Stomach (tissue), 9 donors: Measurements from ENCODE around the gene RRAGC. TPM values are rescaled to one million over a fixed set of nuclear protein-coding genes. Genes with fewer than 3 reads are reported as not detected.

ENCODE experiments used
- DNase-seq, 2 donors: peaks; one replicate each; pipeline versions ENCODE4 v3.0.0 to v3.0.0-alpha.2; 2013 to 2019
- H3K27ac ChIP-seq, 5 donors: fragments of 200-600 bp in 4 of 5; sonication (generic) in 4 of 5; one replicate each; pipeline ENCODE4 v1.5.1; 2013 to 2019; ENCODE audit warnings: mild to moderate bottlenecking in 1 of 5, moderate library complexity in 1 of 5
- H3K27me3 ChIP-seq, 3 donors: fragments of 200-600 bp; sonication (generic); one replicate each; pipeline ENCODE4 v1.5.1; 2017 to 2019; ENCODE audit warnings: mixed run types in 1 of 3
- H3K36me3 ChIP-seq, 4 donors: fragments of 200-600 bp; sonication (generic); 1 replicate in 3 of 4; 2 replicates in 1 of 4; pipeline ENCODE4 v1.5.1; 2016 to 2019
- H3K4me1 ChIP-seq, 4 donors: fragments of 200-600 bp; sonication (generic); one replicate each; pipeline ENCODE4 v1.5.1; 2016 to 2019
- H3K4me3 ChIP-seq, 4 donors: fragments of 200-600 bp; sonication (generic) in 3 of 4; one replicate each; pipeline ENCODE4 v1.5.1; 2016 to 2019; ENCODE audit warnings: mild to moderate bottlenecking in 1 of 4
- H3K9me3 ChIP-seq, 4 donors: fragments of 200-600 bp; sonication (generic); one replicate each; pipeline ENCODE4 v1.5.1; 2016 to 2019
- CTCF ChIP-seq, 7 experiments: fragments of 450-650 bp in 4 of 7; fragments of 200-600 bp in 3 of 7; sonication (generic) in 3 of 7; IDR thresholded peaks; one replicate each; pipeline ENCODE4 v1.5.1; 2016 to 2019; ENCODE audit warnings: antibody characterized with exemption in 7 of 7, control low read depth in 2 of 7, mild to moderate bottlenecking in 1 of 7
- EP300 ChIP-seq: sonication (generic); formaldehyde crosslinking; IDR thresholded peaks from one replicate; pipeline ENCODE4 v1.6.1; 2017; ENCODE audit warnings: antibody characterized with exemption
- POLR2A ChIP-seq, 4 donors: fragments of 450-650 bp; IDR thresholded peaks; one replicate each; pipeline ENCODE4 v1.6.1; 2016; ENCODE audit warnings: antibody characterized with exemption in 4 of 4, control low read depth in 2 of 4, mild to moderate bottlenecking in 1 of 4, moderate library complexity in 1 of 4
- POLR2AphosphoS5 ChIP-seq, 3 donors: sonication (generic); formaldehyde crosslinking; IDR thresholded peaks; one replicate each; pipeline ENCODE4 v1.6.1; 2016; ENCODE audit warnings: antibody characterized with exemption in 3 of 3
- WGBS, 5 donors: extraction: QIAGEN DNeasy Blood & Tissue Kit in 3 of 5; methylation state at CpG; one replicate each; pipeline versions ENCODE4 v1.1.5 to v1.1.7; 2013 to 2018; 5-methylcytosine and 5-hydroxymethylcytosine counted together
- intact Hi-C: fragments of 100-400 bp; cut with DNase I; formaldehyde crosslinking; loops from one replicate; pipeline ENCODE4 v1.15.1; 2023; ENCODE audit warnings: low total_unique reads
- polyA plus RNA-seq, 3 donors: library from polyadenylated mRNA; stranded (reverse); fragments of 200-250 nt; gene quantifications; one replicate each; pipeline ENCODE4 v1.2.3, GENCODE V29; 2013
- total RNA-seq, 5 donors: library from RNA; depleted of rRNA; stranded (reverse); fragments of >200 nt; gene quantifications; one replicate each; pipeline versions ENCODE4 v1.1.0 to v1.2.3, GENCODE V29; 2014 to 2016
- donor health status: healthy with polysubstance abuse.
- donor health status: Bipolar disorder and iron deficiency.
- donor health status: healthy.

RRAGC gene
- total and polyA plus RNA-seq, 8 donors, result 1.2 to 25.0 (median 11.2) TPM

DNA sequence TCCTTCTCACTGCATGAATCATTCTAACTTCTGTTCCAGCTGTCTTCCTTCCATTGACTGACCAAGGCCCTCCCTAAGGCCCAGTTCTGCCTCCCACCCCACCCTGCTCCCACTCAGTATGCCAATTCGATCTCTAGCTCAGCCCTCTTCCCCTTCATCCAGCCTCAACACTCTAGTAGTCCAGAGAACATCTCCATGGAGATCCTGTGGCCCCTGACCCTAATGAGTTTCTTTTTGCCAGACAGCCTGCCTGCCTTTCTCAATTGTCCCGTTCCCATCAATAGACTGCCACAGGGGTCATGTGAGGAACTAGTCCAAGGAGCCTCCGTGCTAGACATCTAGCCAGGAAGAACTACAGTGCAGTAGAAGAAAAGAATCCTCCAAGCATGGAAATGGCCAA, 26.4 kb downstream of the RRAGC start:
- intact Hi-C loops, result loop anchor here (10.0 kb wide), 1 partner anchor 808 kb away; no protein-coding TSS in a partner anchor

GRCh38 chr1:38832370-38832734, 27.2 kb downstream of the RRAGC start:
- no peak for DNase-seq
- TF ChIP-seq EP300, result no peak
- TF ChIP-seq POLR2A (IDR thresholded peaks at IDR 0.05), result no peak
- no peak for TF ChIP-seq CTCF (IDR thresholded peaks at IDR 0.05)
- TF ChIP-seq POLR2AphosphoS5 (IDR thresholded peaks at IDR 0.05), result no peak
- H3K36me3 ChIP-seq, result peaks cover 0 to 5% (median 4%) of the 10 kb centered on the region in 4 donors
- no peaks in the 10 kb centered on the region for H3K4me1 ChIP-seq
- no peak overlapping the region for H3K27ac ChIP-seq
- no peak overlapping the region for H3K4me3 ChIP-seq
- WGBS, 5 donors, result 75 to 90% (median 83%) methylated on average over 3 of the region's 3 CpGs
- no peaks in the 10 kb centered on the region for H3K9me3 ChIP-seq
- intact Hi-C loops, result loop anchor here (10.0 kb wide), 1 partner anchor 808 kb away; no protein-coding TSS in a partner anchor
- H3K27me3 ChIP-seq, result peaks cover 0 to 8% (median 0%) of the 10 kb centered on the region in 3 donors

More for the DNA sequence above, 26.4 kb downstream of the RRAGC start:
- peaks cover 4 to 13% (median 12%) of the 10 kb centered on the region in 4 donors for H3K36me3 ChIP-seq
- no peaks in the 10 kb centered on the region for H3K9me3 ChIP-seq
- 59 to 71% (median 66%) methylated on average over 3 of the region's 3 CpGs for WGBS, 5 donors
- H3K4me3 ChIP-seq, result no peak overlapping the region
- peaks cover 0 to 8% (median 0%) of the 10 kb centered on the region in 3 donors for H3K27me3 ChIP-seq
- DNase-seq, result no peak
- H3K4me1 ChIP-seq, result no peaks in the 10 kb centered on the region
- H3K27ac ChIP-seq, result no peak overlapping the region
- no peak for TF ChIP-seq POLR2A (IDR thresholded peaks at IDR 0.05)
- TF ChIP-seq POLR2AphosphoS5 (IDR thresholded peaks at IDR 0.05), result no peak
- no peak for TF ChIP-seq EP300
- TF ChIP-seq CTCF (IDR thresholded peaks at IDR 0.05), result no peak

DNA sequence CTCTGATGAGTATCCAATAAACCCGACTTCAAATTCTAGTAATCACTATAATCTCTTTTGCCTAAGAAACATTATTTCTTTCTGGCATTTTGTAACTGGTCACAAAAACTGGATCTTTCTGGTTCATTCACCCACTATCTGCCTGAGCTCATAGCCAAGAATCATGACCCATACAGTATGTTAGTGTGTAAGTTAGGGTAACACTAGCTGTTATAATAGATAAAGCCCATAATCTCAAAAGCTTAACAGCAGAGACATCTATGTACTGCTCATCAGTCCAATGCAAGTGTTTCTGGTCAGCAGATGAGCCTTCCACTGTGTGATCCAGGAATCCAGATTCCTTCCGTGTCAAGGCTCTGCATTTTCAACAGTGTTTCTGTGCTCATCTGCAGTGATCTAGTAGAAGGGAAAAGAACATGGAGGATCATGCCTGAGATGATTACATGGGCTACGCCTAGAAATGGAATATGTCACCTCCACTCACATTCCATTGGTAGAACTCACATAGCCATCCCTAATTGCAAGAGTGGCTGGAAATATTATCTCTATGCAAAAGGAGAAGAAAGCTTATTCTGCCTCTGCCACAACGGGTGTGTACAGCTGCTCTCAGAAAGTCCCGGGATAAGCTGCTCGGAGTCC, 27.7 kb downstream of the RRAGC start:
- no peak overlapping the region for H3K4me3 ChIP-seq
- no peak overlapping the region for H3K27ac ChIP-seq
- 70 to 84% (median 75%) methylated on average over 6 of the region's 6 CpGs for WGBS, 5 donors
- no peaks in the 10 kb centered on the region for H3K4me1 ChIP-seq
- no peak for TF ChIP-seq EP300
- no peak for TF ChIP-seq POLR2AphosphoS5 (IDR thresholded peaks at IDR 0.05)
- TF ChIP-seq CTCF (IDR thresholded peaks at IDR 0.05), result no peak
- no peak for TF ChIP-seq POLR2A (IDR thresholded peaks at IDR 0.05)
- H3K9me3 ChIP-seq, result no peaks in the 10 kb centered on the region
- H3K36me3 ChIP-seq, result no peaks in the 10 kb centered on the region
- peaks cover 0 to 8% (median 0%) of the 10 kb centered on the region in 3 donors for H3K27me3 ChIP-seq
- intact Hi-C loops, result loop anchor here (10.0 kb wide), 1 partner anchor 807 kb away; no protein-coding TSS in a partner anchor
- DNase-seq, result no peak

- TF ChIP-seq EP300, result no peak
- no peak for TF ChIP-seq POLR2A (IDR thresholded peaks at IDR 0.05)
- TF ChIP-seq POLR2AphosphoS5 (IDR thresholded peaks at IDR 0.05), result no peak
- TF ChIP-seq CTCF (IDR thresholded peaks at IDR 0.05), result no peak
- Histone ChIP-seq H3K4me3 (no peak overlapping the region), H3K27ac (no peak overlapping the region), H3K9me3 (no peaks in the 10 kb centered on the region), H3K27me3 (peaks cover 0 to 15% (median 0%) of the 10 kb centered on the region in 3 donors), H3K4me1 (no peaks in the 10 kb centered on the region), H3K36me3 (no peaks in the 10 kb centered on the region)
- WGBS, 5 donors, result 15 to 25% (median 20%) methylated on average over 1 of the region's 1 CpG
- intact Hi-C loops, result no loop called here
- no peak for DNase-seq
Measured at GRCh38 chr1:38829368-38829767, 30.2 kb downstream of the RRAGC start.
